B cell (primary cell): ENCODE results near the gene KISS1R. TPM values are rescaled to one million over a fixed set of nuclear protein-coding genes. Genes with fewer than 3 reads are reported as not detected.

ENCODE experiments used
- ATAC-seq: fragments of 200-7000 bp; cut with Tn5 transposase; one replicate; pipeline ENCODE4 v1.10.0; 2021; ENCODE audit warnings: low read depth, mild to moderate bottlenecking, moderate number of reproducible peaks, moderate library complexity
- CTCF ChIA-PET: fragments of 350-600 bp; sonication (Branson Sonifier 250); formaldehyde crosslinking; loops from one replicate; lab custom pipeline; 2021; ENCODE audit warnings: antibody characterized with exemption, inconsistent platforms; lab: Charles Lee
- POLR2A ChIA-PET: fragments of 350-600 bp; sonication (Branson Sonifier 250); formaldehyde crosslinking; loops from one replicate; lab custom pipeline; 2021; ENCODE audit warnings: antibody characterized with exemption; lab: Charles Lee
- DNase-seq: peaks from one replicate; pipeline ENCODE4 v3.0.0; 2013
- H2AFZ ChIP-seq: 2 replicates; pipeline ENCODE4 v1.6.1; 2012; ENCODE audit warnings: mild to moderate bottlenecking, low read depth, low read length; ENCODE audit not compliant: insufficient read depth, poor library complexity, severe bottlenecking
- H3K27ac ChIP-seq, 2 donors: 1 replicate in 1 of 2; 2 replicates in 1 of 2; pipeline ENCODE4 v1.5.1; 2012 to 2013; ENCODE audit warnings: low read length in 2 of 2, mild to moderate bottlenecking in 2 of 2, moderate library complexity in 1 of 2
- H3K27me3 ChIP-seq, 4 experiments: fragments of 200-600 bp in 1 of 4; sonication (generic) in 1 of 4; replicated peaks in 1 of 4; 1 replicate in 2 of 4; 2 replicates in 2 of 4; pipeline versions ENCODE4 v1.6.1 to v1.7.0; 2013 to 2016; ENCODE audit warnings: low read length in 3 of 4, mild to moderate bottlenecking in 2 of 4, mixed read lengths in 1 of 4, moderate library complexity in 1 of 4; ENCODE audit not compliant: insufficient read depth in 4 of 4, control insufficient read depth in 3 of 4; ENCODE audit errors: control extremely low read depth in 1 of 4
- H3K36me3 ChIP-seq, 2 experiments: replicated peaks in 1 of 2; 1 replicate in 1 of 2; 2 replicates in 1 of 2; pipeline versions ENCODE4 v1.6.1 to v1.7.1; 2013; ENCODE audit warnings: low read length in 1 of 2; ENCODE audit not compliant: insufficient read depth in 2 of 2, control insufficient read depth in 1 of 2; ENCODE audit errors: control extremely low read depth in 1 of 2, extremely low read depth in 1 of 2
- H3K4me1 ChIP-seq, 2 donors: fragments of 200-600 bp in 1 of 2; sonication (generic) in 1 of 2; 1 replicate in 1 of 2; 2 replicates in 1 of 2; pipeline versions ENCODE4 v1.5.1 to v1.6.1; 2013 to 2017; ENCODE audit warnings: low read length in 2 of 2; ENCODE audit not compliant: control insufficient read depth in 2 of 2, insufficient read depth in 2 of 2
- H3K4me2 ChIP-seq: replicated peaks from 2 replicates; pipeline ENCODE3; 2012; ENCODE audit warnings: mild to moderate bottlenecking, low read depth, low read length; ENCODE audit not compliant: poor library complexity, severe bottlenecking
- H3K4me3 ChIP-seq, 5 experiments: fragments of 200-600 bp in 1 of 5; sonication (generic) in 1 of 5; 1 replicate in 3 of 5; 2 replicates in 2 of 5; pipeline versions ENCODE4 v1.5.1 to v1.7.0; 2011 to 2016; ENCODE audit warnings: low read length in 4 of 5, mild to moderate bottlenecking in 4 of 5, low read depth in 2 of 5, control low read depth in 1 of 5, moderate library complexity in 1 of 5; ENCODE audit not compliant: insufficient read depth in 1 of 5; ENCODE audit errors: control extremely low read depth in 1 of 5, extremely low read depth in 1 of 5
- H3K79me2 ChIP-seq: fragments of 200-600 bp; sonication (generic); one replicate; pipeline ENCODE4 v1.6.0; 2016; ENCODE audit warnings: low read length; ENCODE audit not compliant: control insufficient read depth, insufficient read depth
- H3K9ac ChIP-seq: fragments of 200-600 bp; sonication (generic); 2 replicates; pipeline ENCODE4 v1.6.1; 2017; ENCODE audit warnings: mild to moderate bottlenecking, low read length, moderate library complexity
- H3K9me3 ChIP-seq, 3 donors: one replicate each; pipeline versions ENCODE4 v1.6.1 to v1.7.1; 2013; ENCODE audit warnings: low read length in 2 of 3; ENCODE audit not compliant: control insufficient read depth in 2 of 3, insufficient read depth in 1 of 3; ENCODE audit errors: control extremely low read depth in 1 of 3
- H4K20me1 ChIP-seq: 2 replicates; pipeline ENCODE4 v1.6.0; 2012; ENCODE audit warnings: mild to moderate bottlenecking, low read length; ENCODE audit not compliant: insufficient read depth, control insufficient read depth, poor library complexity, severe bottlenecking
- H3K27ac Mint-ChIP-seq: one replicate; pipeline ENCODE4 v1.8.0; 2021; ENCODE audit warnings: mixed read lengths
- H3K27me3 Mint-ChIP-seq: one replicate; pipeline ENCODE4 v1.8.0; 2021; ENCODE audit warnings: mixed read lengths
- H3K4me1 Mint-ChIP-seq: one replicate; pipeline ENCODE4 v1.8.0; 2021; ENCODE audit warnings: mixed read lengths
- H3K4me3 Mint-ChIP-seq: one replicate; pipeline ENCODE4 v1.8.0; 2021; ENCODE audit warnings: mixed read lengths
- H3K9me3 Mint-ChIP-seq: one replicate; pipeline ENCODE4 v1.8.0; 2022; ENCODE audit warnings: mixed read lengths; ENCODE audit not compliant: insufficient read depth
- EZH2 ChIP-seq: IDR thresholded peaks from 2 replicates; pipeline ENCODE4 v1.6.1; 2012; ENCODE audit warnings: borderline replicate concordance, low read depth, mild to moderate bottlenecking, moderate library complexity, low read length; ENCODE audit not compliant: insufficient read depth, poor library complexity, severe bottlenecking
- WGBS: methylation state at CpG from one replicate; pipeline ENCODE4 v1.1.5; 2013; ENCODE audit warnings: missing lambda C conversion rate; ENCODE audit not compliant: insufficient coverage; 5-methylcytosine and 5-hydroxymethylcytosine counted together
- intact Hi-C: fragments of 100-400 bp; cut with micrococcal nuclease; formaldehyde crosslinking; loops from one replicate; pipeline ENCODE4 v1.10.0; 2022
- polyA plus RNA-seq: library from polyadenylated mRNA; depleted of rRNA; stranded (reverse); fragments of >200 nt; gene quantifications from 2 replicates; pipeline ENCODE4 v1.2.3, GENCODE V29; 2012
- total RNA-seq, 2 donors: library from RNA; stranded (reverse); fragments of 120-200 nt in 1 of 2; gene quantifications; 1 replicate in 1 of 2; 2 replicates in 1 of 2; pipeline versions ENCODE4 v1.2.3 to v1.2.4, GENCODE V29; 2013 to 2022
- TF ChIP-seq, protein P1 (sequence below): fragments of 200-600 bp; IDR thresholded peaks from one replicate; pipeline ENCODE4 v1.8.0; 2022; ENCODE audit warnings: antibody characterized with exemption, mild to moderate bottlenecking

Gene KISS1R
- total and polyA plus RNA-seq, 2 donors (not counting 1 experiment from before 2014, with no cell fraction given): 0.79 to 1.3 TPM

DNA sequence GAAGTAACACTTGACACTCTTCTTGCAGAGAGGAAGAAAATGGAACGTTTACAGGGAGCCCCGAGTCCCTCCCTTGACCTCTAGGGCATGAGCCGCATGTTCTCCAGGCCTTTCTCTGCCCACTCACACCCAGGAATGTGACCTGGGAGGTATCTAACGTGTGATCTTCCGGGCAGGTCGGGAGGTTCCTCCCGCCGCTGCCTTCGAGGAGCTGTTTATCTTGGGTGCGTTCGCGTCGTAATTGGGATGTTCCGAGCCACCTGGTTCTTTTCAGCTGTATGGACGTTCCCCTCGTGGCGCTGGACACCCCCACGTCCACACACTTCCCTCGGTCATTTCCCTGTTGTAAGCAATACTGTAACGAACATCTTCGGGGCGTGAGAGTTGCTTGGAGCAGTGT lies 22.3 kb downstream of the KISS1R start:
- intact Hi-C loops: no loop called here
- Histone ChIP-seq H3K79me2 (peaks cover 46% of the 10 kb centered on the region), H3K4me1 (peaks cover 25 to 46% of the 10 kb centered on the region in 2 donors), H3K9ac (no peak overlapping the region), H4K20me1 (peaks cover 26% of the 10 kb centered on the region), H3K9me3 (peaks cover 0 to 22% (median 3%) of the 10 kb centered on the region in 3 donors), H3K4me3 (no peak overlapping the region), H3K27me3 (no peaks in the 10 kb centered on the region), H3K4me2 (no peak overlapping the region), H3K36me3 (peaks cover 2 to 3% of the 10 kb centered on the region in 2 experiments), H3K27ac (no peak overlapping the region), H2AFZ (no peak overlapping the region)
- WGBS: 98% methylated on average over 17 of the region's 22 CpGs
- peaks cover 2% of the 10 kb centered on the region for H3K9me3 Mint-ChIP-seq
- TF ChIP-seq, protein P1, sequence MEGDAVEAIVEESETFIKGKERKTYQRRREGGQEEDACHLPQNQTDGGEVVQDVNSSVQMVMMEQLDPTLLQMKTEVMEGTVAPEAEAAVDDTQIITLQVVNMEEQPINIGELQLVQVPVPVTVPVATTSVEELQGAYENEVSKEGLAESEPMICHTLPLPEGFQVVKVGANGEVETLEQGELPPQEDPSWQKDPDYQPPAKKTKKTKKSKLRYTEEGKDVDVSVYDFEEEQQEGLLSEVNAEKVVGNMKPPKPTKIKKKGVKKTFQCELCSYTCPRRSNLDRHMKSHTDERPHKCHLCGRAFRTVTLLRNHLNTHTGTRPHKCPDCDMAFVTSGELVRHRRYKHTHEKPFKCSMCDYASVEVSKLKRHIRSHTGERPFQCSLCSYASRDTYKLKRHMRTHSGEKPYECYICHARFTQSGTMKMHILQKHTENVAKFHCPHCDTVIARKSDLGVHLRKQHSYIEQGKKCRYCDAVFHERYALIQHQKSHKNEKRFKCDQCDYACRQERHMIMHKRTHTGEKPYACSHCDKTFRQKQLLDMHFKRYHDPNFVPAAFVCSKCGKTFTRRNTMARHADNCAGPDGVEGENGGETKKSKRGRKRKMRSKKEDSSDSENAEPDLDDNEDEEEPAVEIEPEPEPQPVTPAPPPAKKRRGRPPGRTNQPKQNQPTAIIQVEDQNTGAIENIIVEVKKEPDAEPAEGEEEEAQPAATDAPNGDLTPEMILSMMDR: no peak
- TF ChIP-seq EZH2: no peak
- ChIA-PET CTCF (interaction anchor here (1.1 to 3.1 kb wide), 2 partner anchors 16 to 304 kb away, joined by 3 to 16 read pairs; no protein-coding TSS in a partner anchor), POLR2A (interaction anchor here (0.7 kb wide), 1 partner anchor 8 kb away, joined by 5 read pairs; no protein-coding TSS in a partner anchor)
- ATAC-seq: no peak
- DNase-seq: no peak
- H3K4me1 Mint-ChIP-seq: peaks cover 40% of the 10 kb centered on the region
- peak overlapping the region; percentile 79 for H3K4me3 Mint-ChIP-seq
- no peak overlapping the region for H3K27ac Mint-ChIP-seq
- no peaks in the 10 kb centered on the region for H3K27me3 Mint-ChIP-seq

DNA sequence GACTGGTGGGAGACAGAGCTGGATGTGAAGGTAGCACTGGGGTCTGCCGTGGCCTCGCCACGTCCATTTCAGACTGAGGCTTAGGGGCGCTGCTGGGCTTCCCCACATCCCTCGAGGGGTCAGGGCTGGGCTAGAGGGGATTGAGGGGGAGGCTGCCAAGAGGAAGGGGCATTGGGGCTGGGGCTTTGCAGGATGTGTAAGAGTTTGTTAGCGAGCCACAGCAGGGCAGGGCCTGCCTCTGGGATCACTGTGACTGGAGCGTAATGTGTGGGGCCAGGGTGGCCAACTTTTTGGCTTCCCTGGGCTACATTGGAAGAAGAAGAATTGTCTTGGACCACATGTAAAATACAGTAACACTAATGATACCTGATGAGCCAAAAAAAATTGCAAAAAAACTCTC lies 22.8 kb downstream of the KISS1R start:
- Histone ChIP-seq H3K27ac (peak overlapping the region in 1 of 2 donors; percentile 77), H3K79me2 (peaks cover 44% of the 10 kb centered on the region), H3K27me3 (no peaks in the 10 kb centered on the region), H3K4me3 (no peak overlapping the region), H3K9ac (no peak overlapping the region), H2AFZ (no peak overlapping the region), H3K36me3 (peaks cover 2 to 3% of the 10 kb centered on the region in 2 experiments), H3K9me3 (peaks cover 0 to 22% (median 3%) of the 10 kb centered on the region in 3 donors), H3K4me2 (peak overlapping the region; percentile 96), H4K20me1 (peaks cover 25% of the 10 kb centered on the region), H3K4me1 (peaks cover 21 to 41% of the 10 kb centered on the region in 2 donors)
- intact Hi-C loops: no loop called here
- CTCF ChIA-PET: interaction anchor here (1.1 to 3.1 kb wide), 2 partner anchors 16 to 304 kb away, joined by 3 to 16 read pairs; no protein-coding TSS in a partner anchor
- TF ChIP-seq, protein P1: no peak
- TF ChIP-seq EZH2: no peak
- ATAC-seq: no peak
- 100% methylated on average over 5 of the region's 7 CpGs for WGBS
- no peak for DNase-seq
- peak overlapping the region; percentile 76 for H3K27ac Mint-ChIP-seq
- POLR2A ChIA-PET: interaction anchor here (0.9 to 1.0 kb wide), 2 partner anchors 9 to 16 kb away, joined by 3 read pairs; no protein-coding TSS in a partner anchor
- H3K9me3 Mint-ChIP-seq: peaks cover 2% of the 10 kb centered on the region
- peak overlapping the region; percentile 79 for H3K4me3 Mint-ChIP-seq
- H3K27me3 Mint-ChIP-seq: no peaks in the 10 kb centered on the region
- H3K4me1 Mint-ChIP-seq: peaks cover 42% of the 10 kb centered on the region
